ENCODE data around the gene NPAS3. TPM values are rescaled to one million over a fixed set of nuclear protein-coding genes. Genes with fewer than 3 reads are reported as not detected.

Gene NPAS3
- total RNA-seq, 4 donors from 2014 or later: 1.9 to 10.6 (median 2.2) TPM

DNA sequence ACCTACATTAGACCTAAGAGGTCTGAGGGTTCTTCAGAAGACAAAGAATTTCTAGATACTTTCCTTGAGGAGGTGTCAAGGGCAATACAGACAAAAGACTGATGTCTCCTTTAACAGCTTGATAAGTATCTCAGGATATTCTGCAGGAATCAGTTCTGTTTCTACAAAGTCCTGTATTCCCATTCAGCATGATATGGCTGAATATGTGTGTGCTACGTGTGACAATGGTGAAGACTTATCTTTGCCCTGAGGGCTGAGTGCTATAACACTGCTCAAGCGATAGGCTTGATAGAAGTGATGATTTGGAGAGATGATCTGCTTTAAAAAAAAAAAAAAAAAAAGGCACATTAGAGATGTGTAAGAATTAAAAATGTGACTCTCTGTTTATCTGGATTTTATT, 582.5 kb downstream of the NPAS3 start:
- Histone ChIP-seq H3K4me3 (no peak overlapping the region), H3K9me3 (no peaks in the 10 kb centered on the region), H3K27me3 (no peaks in the 10 kb centered on the region), H3K27ac (no peak overlapping the region), H3K4me1 (peaks cover 0 to 3% (median 0%) of the 10 kb centered on the region in 3 donors), H3K36me3 (no peaks in the 10 kb centered on the region)
- WGBS, 2 donors (ENCODE audit: low coverage in 1 of 2): 64% methylated on average over 2 of the region's 2 CpGs; no CpG with 5 or more reads in 1 of the 2 donors
- ATAC-seq: no peak
- TF ChIP-seq POLR2AphosphoS5 (IDR thresholded peaks at IDR 0.05) (no peak), POLR2A (IDR thresholded peaks at IDR 0.05) (no peak), EP300 (IDR thresholded peaks at IDR 0.05) (no peak)
- TF ChIP-seq, protein P1, sequence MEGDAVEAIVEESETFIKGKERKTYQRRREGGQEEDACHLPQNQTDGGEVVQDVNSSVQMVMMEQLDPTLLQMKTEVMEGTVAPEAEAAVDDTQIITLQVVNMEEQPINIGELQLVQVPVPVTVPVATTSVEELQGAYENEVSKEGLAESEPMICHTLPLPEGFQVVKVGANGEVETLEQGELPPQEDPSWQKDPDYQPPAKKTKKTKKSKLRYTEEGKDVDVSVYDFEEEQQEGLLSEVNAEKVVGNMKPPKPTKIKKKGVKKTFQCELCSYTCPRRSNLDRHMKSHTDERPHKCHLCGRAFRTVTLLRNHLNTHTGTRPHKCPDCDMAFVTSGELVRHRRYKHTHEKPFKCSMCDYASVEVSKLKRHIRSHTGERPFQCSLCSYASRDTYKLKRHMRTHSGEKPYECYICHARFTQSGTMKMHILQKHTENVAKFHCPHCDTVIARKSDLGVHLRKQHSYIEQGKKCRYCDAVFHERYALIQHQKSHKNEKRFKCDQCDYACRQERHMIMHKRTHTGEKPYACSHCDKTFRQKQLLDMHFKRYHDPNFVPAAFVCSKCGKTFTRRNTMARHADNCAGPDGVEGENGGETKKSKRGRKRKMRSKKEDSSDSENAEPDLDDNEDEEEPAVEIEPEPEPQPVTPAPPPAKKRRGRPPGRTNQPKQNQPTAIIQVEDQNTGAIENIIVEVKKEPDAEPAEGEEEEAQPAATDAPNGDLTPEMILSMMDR (IDR thresholded peaks at IDR 0.05): no peak

DNA sequence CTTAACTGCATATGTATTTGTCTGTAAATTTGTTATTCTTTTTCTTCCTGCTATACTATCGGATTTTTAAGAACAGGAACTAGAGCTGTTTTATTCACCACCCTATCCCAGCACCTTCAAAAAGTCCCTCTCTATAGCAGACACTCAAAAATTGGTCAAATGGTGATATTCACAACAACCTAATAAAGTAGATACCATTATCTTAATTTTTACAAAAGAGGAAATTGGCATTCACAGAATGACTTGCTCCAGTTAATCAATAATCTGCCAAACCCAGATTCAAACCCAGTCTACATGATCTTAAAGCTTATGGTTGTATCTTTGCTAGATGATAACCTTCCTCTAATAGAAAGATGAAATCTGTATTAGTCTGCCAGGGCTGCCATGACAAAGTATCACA, 585.6 kb downstream of the NPAS3 start:
- Histone ChIP-seq H3K4me3 (no peak overlapping the region), H3K9me3 (no peaks in the 10 kb centered on the region), H3K27ac (no peak overlapping the region), H3K4me1 (peaks cover 0 to 3% (median 0%) of the 10 kb centered on the region in 3 donors), H3K36me3 (no peaks in the 10 kb centered on the region), H3K27me3 (no peaks in the 10 kb centered on the region)
- WGBS, 2 donors (ENCODE audit: low coverage in 1 of 2): 78 to 89% methylated on average over 1 of the region's 1 CpG
- ATAC-seq: no peak
- TF ChIP-seq POLR2A (IDR thresholded peaks at IDR 0.05) (no peak), POLR2AphosphoS5 (IDR thresholded peaks at IDR 0.05) (no peak), EP300 (IDR thresholded peaks at IDR 0.05) (no peak)
- TF ChIP-seq, protein P1 (IDR thresholded peaks at IDR 0.05): no peak

DNA sequence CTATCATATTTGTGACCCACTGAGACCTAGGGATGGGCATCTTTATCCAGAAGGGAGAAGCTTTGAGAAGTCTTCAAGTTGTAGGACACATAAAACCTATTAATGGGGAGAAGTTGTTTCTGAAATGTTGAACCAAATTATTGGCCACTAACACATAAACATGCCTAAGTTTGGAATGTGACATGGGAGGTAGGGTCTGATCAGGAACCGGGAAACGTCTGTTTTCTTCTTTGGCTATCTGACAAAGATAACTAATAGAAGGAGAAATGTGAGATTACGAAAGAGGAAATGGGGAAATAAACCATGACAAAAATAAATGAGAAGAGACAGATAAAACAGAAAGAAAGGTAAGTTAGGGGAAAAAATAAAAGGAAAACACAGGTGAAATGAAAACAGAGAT, 586.9 kb downstream of the NPAS3 start:
- Histone ChIP-seq H3K9me3 (no peaks in the 10 kb centered on the region), H3K27ac (no peak overlapping the region), H3K4me1 (peaks cover 0 to 3% (median 0%) of the 10 kb centered on the region in 3 donors), H3K36me3 (no peaks in the 10 kb centered on the region), H3K27me3 (no peaks in the 10 kb centered on the region), H3K4me3 (no peak overlapping the region)
- 47 to 75% methylated on average over 2 to 3 of the region's 3 CpGs for WGBS, 2 donors (ENCODE audit: low coverage in 1 of 2)
- ATAC-seq: no peak
- TF ChIP-seq EP300 (IDR thresholded peaks at IDR 0.05) (no peak), POLR2AphosphoS5 (IDR thresholded peaks at IDR 0.05) (no peak), POLR2A (IDR thresholded peaks at IDR 0.05) (no peak)
- TF ChIP-seq, protein P1 (IDR thresholded peaks at IDR 0.05): no peak

DNA sequence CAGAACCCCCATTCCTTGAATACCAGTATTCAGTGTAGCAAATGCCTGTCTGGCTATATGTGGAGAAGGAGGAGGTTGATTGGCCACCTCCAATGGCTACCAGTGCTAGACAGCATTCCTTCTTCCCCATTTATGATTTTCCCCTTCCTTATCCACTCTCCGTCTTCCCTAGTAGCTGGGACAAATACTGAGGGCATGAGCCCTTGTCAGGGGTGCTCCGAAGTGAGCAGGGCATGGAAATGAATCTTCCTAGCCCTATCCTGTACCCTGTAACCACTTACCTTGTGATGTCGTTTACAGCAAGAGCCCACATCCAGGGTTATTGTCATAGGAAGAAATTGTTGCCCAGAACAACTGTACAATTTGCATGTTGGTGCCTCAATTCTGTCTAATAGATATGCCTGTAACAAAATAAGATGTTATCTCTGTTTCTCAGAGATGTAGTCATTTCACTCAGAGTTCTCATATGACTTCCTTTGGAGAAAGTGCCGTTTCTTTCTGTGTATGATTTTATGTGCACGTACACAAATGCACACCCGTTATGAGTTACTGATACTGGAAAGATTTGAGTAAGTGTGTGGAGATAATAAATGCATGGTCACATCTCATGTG, 588.5 kb downstream of the NPAS3 start:
- H3K27ac ChIP-seq: no peak overlapping the region
- H3K4me3 ChIP-seq: no peak overlapping the region
- TF ChIP-seq POLR2AphosphoS5 (IDR thresholded peaks at IDR 0.05) (no peak), POLR2A (IDR thresholded peaks at IDR 0.05) (no peak), EP300 (IDR thresholded peaks at IDR 0.05) (no peak)
- TF ChIP-seq, protein P1 (IDR thresholded peaks at IDR 0.05): no peak
- no peak for ATAC-seq
- 73 to 93% methylated on average over 5 of the region's 6 CpGs for WGBS, 2 donors (ENCODE audit: low coverage in 1 of 2)
- no peaks in the 10 kb centered on the region for H3K9me3 ChIP-seq
- H3K27me3 ChIP-seq: no peaks in the 10 kb centered on the region
- H3K4me1 ChIP-seq: no peaks in the 10 kb centered on the region
- no peaks in the 10 kb centered on the region for H3K36me3 ChIP-seq

DNA sequence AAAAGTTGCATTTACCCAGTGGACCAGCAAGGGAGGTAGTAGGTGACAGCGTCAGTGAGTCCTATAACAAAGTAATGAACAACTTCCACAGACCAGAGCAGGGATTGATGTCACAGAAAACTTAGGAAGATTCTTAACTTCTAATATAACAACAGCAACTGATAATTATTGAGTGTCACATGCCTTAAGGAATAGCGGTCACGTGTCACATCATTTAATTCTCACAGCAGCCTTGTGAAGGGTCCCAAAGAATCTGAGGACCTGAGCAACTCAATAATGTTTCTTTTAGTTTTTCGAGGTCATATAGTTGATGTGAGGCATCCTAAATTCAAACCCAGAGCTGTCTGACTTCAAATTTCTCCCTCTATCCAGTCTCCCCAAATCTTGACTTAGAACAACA, 590.0 kb downstream of the NPAS3 start:
- H3K36me3 ChIP-seq: no peaks in the 10 kb centered on the region
- no peak overlapping the region for H3K27ac ChIP-seq
- ATAC-seq: no peak
- H3K9me3 ChIP-seq: no peaks in the 10 kb centered on the region
- no peaks in the 10 kb centered on the region for H3K4me1 ChIP-seq
- H3K27me3 ChIP-seq: no peaks in the 10 kb centered on the region
- 88 to 94% methylated on average over 4 of the region's 4 CpGs for WGBS, 2 donors (ENCODE audit: low coverage in 1 of 2)
- no peak overlapping the region for H3K4me3 ChIP-seq
- TF ChIP-seq POLR2AphosphoS5 (IDR thresholded peaks at IDR 0.05) (no peak), EP300 (IDR thresholded peaks at IDR 0.05) (no peak), POLR2A (IDR thresholded peaks at IDR 0.05) (no peak)
- TF ChIP-seq, protein P1 (IDR thresholded peaks at IDR 0.05): no peak
